SK-N-SH (cell line): Measurements from ENCODE around the gene BARHL2.

Experiments used
- CTCF ChIP-seq: fragments of 200-600 bp; sonication (generic); IDR thresholded peaks from 2 replicates; pipeline ENCODE4 v1.6.1; 2017; ENCODE audit warnings: antibody characterized with exemption, mild to moderate bottlenecking, moderate library complexity
- USF2 ChIP-seq: fragments of 150-350 bp; IDR thresholded peaks from 2 replicates; pipeline ENCODE4 v1.6.1; 2017; ENCODE audit warnings: antibody characterized with exemption, low read length, low read depth, borderline replicate concordance

- TF ChIP-seq USF2 (no peak), CTCF (no peak)
These were observed 13.3 kb upstream of the BARHL2 start for GRCh38 chr1:90730243-90731022.
